OCI-LY1 (cell line): Measurements from ENCODE around the gene OR8B4.

Source experiments
- H2AFZ ChIP-seq: fragments of 200-600 bp; sonication (generic), shearing (Covaris generic); 2 replicates; pipeline ENCODE4 v1.6.0; 2014; ENCODE audit warnings: antibody characterized with exemption, mild to moderate bottlenecking, low read length
- H3F3A ChIP-seq: fragments of 200-600 bp; sonication (generic), shearing (Covaris generic); 2 replicates; pipeline ENCODE4 v1.6.0; 2014; ENCODE audit warnings: mild to moderate bottlenecking, antibody characterized with exemption, low read length, moderate library complexity; ENCODE audit not compliant: insufficient read depth
- H3K27ac ChIP-seq: fragments of 200-600 bp; sonication (generic); 2 replicates; pipeline ENCODE4 v1.5.1; 2014; ENCODE audit warnings: low read length, mixed run types, mild to moderate bottlenecking, low read depth; ENCODE audit not compliant: poor library complexity, severe bottlenecking
- H3K27me3 ChIP-seq: fragments of 200-600 bp; sonication (generic); 2 replicates; pipeline ENCODE4 v1.6.0; 2014; ENCODE audit warnings: antibody characterized with exemption, mild to moderate bottlenecking, low read length, moderate library complexity; ENCODE audit not compliant: insufficient read depth
- H3K36me3 ChIP-seq: fragments of 200-600 bp; sonication (generic); 2 replicates; pipeline ENCODE4 v1.6.1; 2014; ENCODE audit warnings: mild to moderate bottlenecking, antibody characterized with exemption, low read length, moderate library complexity, mixed read lengths; ENCODE audit not compliant: insufficient read depth
- H3K4me1 ChIP-seq: fragments of 200-600 bp; sonication (generic); 2 replicates; pipeline ENCODE4 v1.5.1; 2014; ENCODE audit warnings: mild to moderate bottlenecking, low read length, moderate library complexity; ENCODE audit not compliant: insufficient read depth, severe bottlenecking
- H3K4me2 ChIP-seq: fragments of 200-600 bp; sonication (generic), shearing (Covaris generic); 2 replicates; pipeline ENCODE4 v1.6.1; 2014; ENCODE audit warnings: low read length
- H3K4me3 ChIP-seq: fragments of 200-600 bp; sonication (generic); 2 replicates; pipeline ENCODE4 v1.5.1; 2014; ENCODE audit warnings: low read length, low read depth, mild to moderate bottlenecking, mixed read lengths; ENCODE audit not compliant: poor library complexity, severe bottlenecking
- H3K79me2 ChIP-seq: fragments of 200-600 bp; shearing (Covaris generic); 2 replicates; pipeline ENCODE4 v1.6.1; 2016; ENCODE audit warnings: mixed run types, low read length, mixed read lengths; ENCODE audit not compliant: insufficient read depth
- H3K9ac ChIP-seq: fragments of 200-600 bp; sonication (generic), shearing (Covaris generic); 2 replicates; pipeline ENCODE4 v1.6.1; 2014; ENCODE audit warnings: mild to moderate bottlenecking, low read length, mixed read lengths
- H3K9me2 ChIP-seq: fragments of 200-600 bp; sonication (generic), shearing (Covaris generic); 2 replicates; pipeline ENCODE4 v1.6.1; 2014; ENCODE audit warnings: low read depth, mild to moderate bottlenecking, low read length, mixed read lengths
- H3K9me3 ChIP-seq: fragments of 200-600 bp; shearing (Covaris generic); 2 replicates; pipeline ENCODE4 v1.6.1; 2014; ENCODE audit warnings: low read length, mixed read lengths
- H4K20me1 ChIP-seq: fragments of 200-600 bp; sonication (generic), shearing (Covaris generic); 2 replicates; pipeline ENCODE4 v1.6.0; 2016; ENCODE audit warnings: mild to moderate bottlenecking, low read length; ENCODE audit not compliant: insufficient read depth
- CTCF ChIP-seq: fragments of 200-600 bp; sonication (generic), shearing (Covaris generic); IDR thresholded peaks from 2 replicates; pipeline ENCODE4 v1.5.1; 2017; ENCODE audit warnings: mild to moderate bottlenecking, antibody characterized with exemption, low read length, moderate library complexity, mixed read lengths
- EZH2 ChIP-seq: fragments of 200-600 bp; sonication (generic), shearing (Covaris generic); IDR thresholded peaks from 2 replicates; pipeline ENCODE4 v1.8.0; 2017; ENCODE audit warnings: borderline replicate concordance, mixed run types, mild to moderate bottlenecking, antibody characterized with exemption, low read length, moderate library complexity, mixed read lengths

OR8B4 gene

GRCh38 chr11:124454552-124454951 is 29.9 kb upstream of the OR8B4 start:
- no peaks in the 10 kb centered on the region for H3K27me3 ChIP-seq
- no peaks in the 10 kb centered on the region for H3K9me3 ChIP-seq
- H3F3A ChIP-seq = no peaks in the 10 kb centered on the region
- H3K4me3 ChIP-seq = no peak overlapping the region
- no peaks in the 10 kb centered on the region for H3K36me3 ChIP-seq
- H3K27ac ChIP-seq = no peak overlapping the region
- H3K9ac ChIP-seq = no peak overlapping the region
- H2AFZ ChIP-seq = no peak overlapping the region
- no peaks in the 10 kb centered on the region for H3K79me2 ChIP-seq
- H4K20me1 ChIP-seq = no peaks in the 10 kb centered on the region
- no peaks in the 10 kb centered on the region for H3K4me1 ChIP-seq
- no peaks in the 10 kb centered on the region for H3K9me2 ChIP-seq
- no peak overlapping the region for H3K4me2 ChIP-seq
- TF ChIP-seq CTCF (no peak), EZH2 (no peak)

GRCh38 chr11:124446916-124447315 is 22.2 kb upstream of the OR8B4 start:
- H3K9me3 ChIP-seq = no peaks in the 10 kb centered on the region
- H4K20me1 ChIP-seq = no peaks in the 10 kb centered on the region
- H3K4me3 ChIP-seq = no peak overlapping the region
- H3K27ac ChIP-seq = no peak overlapping the region
- H3F3A ChIP-seq = no peaks in the 10 kb centered on the region
- H3K36me3 ChIP-seq = no peaks in the 10 kb centered on the region
- no peak overlapping the region for H3K4me2 ChIP-seq
- TF ChIP-seq CTCF (no peak), EZH2 (no peak)
- H3K27me3 ChIP-seq = no peaks in the 10 kb centered on the region
- H3K79me2 ChIP-seq = no peaks in the 10 kb centered on the region
- H3K9me2 ChIP-seq = no peaks in the 10 kb centered on the region
- no peak overlapping the region for H3K9ac ChIP-seq
- no peaks in the 10 kb centered on the region for H3K4me1 ChIP-seq
- no peak overlapping the region for H2AFZ ChIP-seq

GRCh38 chr11:124445646-124446150 is 21.0 kb upstream of the OR8B4 start, which contains the start of gene OR8B8:
Gene OR8B8 (minus strand): TSS chr11:124445696. CDS start chr11:124441085, 4,611 bp downstream.
- no peak for TF ChIP-seq EZH2
- no peak for TF ChIP-seq CTCF
- H3K4me2 ChIP-seq = no peak within 1 kb of the TSS
- no peak within 1 kb of the TSS for H2AFZ ChIP-seq
- H3K4me1 ChIP-seq = no peaks in the 10 kb centered on the region
- H3K9me3 ChIP-seq = no peaks in the 10 kb centered on the region
- H3F3A ChIP-seq = no peaks in the 10 kb centered on the region
- no peak within 1 kb of the TSS for H3K4me3 ChIP-seq
- no peaks in the 10 kb centered on the region for H4K20me1 ChIP-seq
- no peaks in the 10 kb centered on the region for H3K36me3 ChIP-seq
- no peaks in the 10 kb centered on the region for H3K79me2 ChIP-seq
- H3K9me2 ChIP-seq = no peaks in the 10 kb centered on the region
- H3K27me3 ChIP-seq = no peaks in the 10 kb centered on the region
- no peak within 1 kb of the TSS for H3K9ac ChIP-seq
- H3K27ac ChIP-seq = no peak within 1 kb of the TSS
